GM12801 (cell line): ENCODE data around the gene GJB4.

Source experiments
- TF ChIP-seq, protein P1 (sequence below): IDR thresholded peaks from one replicate; pipeline ENCODE4 v1.5.1; 2011; ENCODE audit warnings: control low read depth; ENCODE audit not compliant: insufficient read length; ENCODE audit errors: extremely low read depth

The GJB4 gene

DNA sequence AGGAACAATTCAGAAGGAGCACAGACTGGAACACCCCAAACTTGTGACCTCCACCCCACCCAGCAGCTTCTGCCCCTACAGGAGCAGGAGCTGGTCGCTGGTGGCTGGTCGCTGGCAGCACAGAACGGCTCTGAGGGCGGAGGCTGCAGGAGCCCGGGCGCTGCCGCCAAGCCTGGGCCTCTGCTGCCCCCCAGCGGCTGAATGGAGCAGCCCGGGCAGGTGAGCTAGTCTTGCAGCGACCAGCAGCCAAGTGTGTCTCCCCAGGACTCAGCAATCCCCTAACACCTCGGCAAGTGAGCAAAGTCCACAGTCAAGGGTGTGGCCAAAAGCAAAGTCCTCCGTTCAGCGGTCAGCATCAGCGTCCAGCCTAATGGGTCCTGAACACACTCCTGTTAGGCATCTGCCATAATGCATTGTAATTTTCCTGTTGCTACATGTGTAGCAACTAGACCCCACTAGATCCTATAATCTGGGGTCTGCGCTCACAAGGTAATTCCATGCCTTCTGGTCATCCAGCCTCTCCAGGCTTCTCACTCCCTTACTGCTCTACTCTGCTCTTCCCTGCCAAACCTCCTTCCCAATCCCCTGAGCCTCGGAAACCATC is 16.8 kb upstream of the GJB4 start:
- TF ChIP-seq, protein P1, sequence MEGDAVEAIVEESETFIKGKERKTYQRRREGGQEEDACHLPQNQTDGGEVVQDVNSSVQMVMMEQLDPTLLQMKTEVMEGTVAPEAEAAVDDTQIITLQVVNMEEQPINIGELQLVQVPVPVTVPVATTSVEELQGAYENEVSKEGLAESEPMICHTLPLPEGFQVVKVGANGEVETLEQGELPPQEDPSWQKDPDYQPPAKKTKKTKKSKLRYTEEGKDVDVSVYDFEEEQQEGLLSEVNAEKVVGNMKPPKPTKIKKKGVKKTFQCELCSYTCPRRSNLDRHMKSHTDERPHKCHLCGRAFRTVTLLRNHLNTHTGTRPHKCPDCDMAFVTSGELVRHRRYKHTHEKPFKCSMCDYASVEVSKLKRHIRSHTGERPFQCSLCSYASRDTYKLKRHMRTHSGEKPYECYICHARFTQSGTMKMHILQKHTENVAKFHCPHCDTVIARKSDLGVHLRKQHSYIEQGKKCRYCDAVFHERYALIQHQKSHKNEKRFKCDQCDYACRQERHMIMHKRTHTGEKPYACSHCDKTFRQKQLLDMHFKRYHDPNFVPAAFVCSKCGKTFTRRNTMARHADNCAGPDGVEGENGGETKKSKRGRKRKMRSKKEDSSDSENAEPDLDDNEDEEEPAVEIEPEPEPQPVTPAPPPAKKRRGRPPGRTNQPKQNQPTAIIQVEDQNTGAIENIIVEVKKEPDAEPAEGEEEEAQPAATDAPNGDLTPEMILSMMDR: no peak

DNA sequence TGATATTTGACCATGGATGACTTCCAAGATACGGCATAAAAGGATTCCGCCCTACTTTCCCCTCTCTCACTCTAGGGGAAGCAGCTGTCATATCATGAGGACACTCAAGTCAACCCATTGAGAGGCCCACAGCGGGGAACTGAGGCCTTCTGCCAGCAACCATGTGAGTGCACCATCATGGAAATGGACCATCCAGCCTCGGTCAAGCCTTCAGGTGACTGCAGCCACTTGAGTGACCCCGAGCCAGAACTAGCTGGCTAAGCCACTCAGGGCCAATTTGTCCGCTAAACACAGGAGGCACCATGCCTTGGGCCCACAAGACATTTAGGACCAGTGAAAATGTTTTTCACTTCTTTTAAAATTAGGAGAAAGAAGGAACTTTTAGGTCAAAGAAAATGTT is 15.8 kb upstream of the GJB4 start:
- TF ChIP-seq, protein P1: no peak

DNA sequence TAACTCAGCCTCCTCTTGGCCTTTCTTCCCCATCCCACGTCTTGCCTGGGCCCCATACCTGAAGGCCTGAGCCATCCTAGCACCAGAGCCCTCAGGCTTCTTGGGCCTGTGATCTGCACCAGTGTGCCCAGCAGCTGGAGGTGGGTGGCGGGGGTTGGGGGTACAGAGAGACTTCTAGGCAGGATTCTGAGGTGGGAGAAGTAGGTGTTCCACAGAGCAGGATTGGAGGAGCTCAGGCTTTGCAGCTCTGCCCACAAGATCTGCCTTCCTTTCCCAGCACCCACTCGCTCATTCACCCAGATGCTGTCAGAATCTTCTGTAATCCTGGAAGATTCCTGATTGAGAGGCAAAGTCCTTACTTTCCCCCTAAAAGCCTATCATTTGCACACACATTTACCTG is 14.7 kb upstream of the GJB4 start:
- TF ChIP-seq, protein P1: no peak

DNA sequence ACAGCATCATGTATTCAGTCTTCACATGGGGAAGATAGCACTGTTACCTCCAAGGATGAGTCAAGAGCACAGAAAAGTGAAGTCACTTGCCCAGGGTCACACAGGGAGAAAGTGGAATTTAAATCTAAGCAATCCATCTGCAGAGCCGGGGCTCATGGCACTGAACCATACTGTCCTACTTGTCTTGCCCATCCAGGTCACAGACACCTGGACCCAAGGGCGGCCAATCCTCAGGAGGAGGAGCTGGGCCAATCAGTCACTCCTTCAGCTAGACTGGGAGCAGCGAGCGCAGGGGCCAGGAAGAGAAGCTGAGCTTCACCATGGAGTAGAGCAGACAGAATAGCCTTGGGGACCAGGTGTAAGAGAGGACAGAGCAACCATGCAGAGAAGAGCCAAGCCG is 13.9 kb upstream of the GJB4 start:
- TF ChIP-seq, protein P1: no peak

DNA sequence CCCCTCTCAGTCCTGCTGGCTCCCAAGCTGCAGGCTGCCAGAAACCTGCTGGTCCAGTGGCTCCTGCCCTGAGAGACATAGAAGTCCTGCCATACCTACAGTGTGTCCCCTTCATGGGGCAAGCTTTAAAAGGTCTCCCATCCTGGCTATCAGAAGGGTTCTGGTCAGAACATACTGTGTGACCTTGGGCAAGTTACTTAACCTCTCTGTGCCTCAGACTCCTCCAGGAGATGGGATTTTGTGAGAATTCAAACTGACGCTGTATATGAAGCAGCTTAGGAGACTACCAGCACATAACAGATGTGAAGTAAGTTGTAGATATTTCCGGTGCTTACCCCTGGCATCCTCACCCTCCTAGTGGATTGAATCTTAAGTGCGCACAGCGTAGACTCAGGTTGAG is 13.4 kb upstream of the GJB4 start:
- TF ChIP-seq, protein P1: no peak

DNA sequence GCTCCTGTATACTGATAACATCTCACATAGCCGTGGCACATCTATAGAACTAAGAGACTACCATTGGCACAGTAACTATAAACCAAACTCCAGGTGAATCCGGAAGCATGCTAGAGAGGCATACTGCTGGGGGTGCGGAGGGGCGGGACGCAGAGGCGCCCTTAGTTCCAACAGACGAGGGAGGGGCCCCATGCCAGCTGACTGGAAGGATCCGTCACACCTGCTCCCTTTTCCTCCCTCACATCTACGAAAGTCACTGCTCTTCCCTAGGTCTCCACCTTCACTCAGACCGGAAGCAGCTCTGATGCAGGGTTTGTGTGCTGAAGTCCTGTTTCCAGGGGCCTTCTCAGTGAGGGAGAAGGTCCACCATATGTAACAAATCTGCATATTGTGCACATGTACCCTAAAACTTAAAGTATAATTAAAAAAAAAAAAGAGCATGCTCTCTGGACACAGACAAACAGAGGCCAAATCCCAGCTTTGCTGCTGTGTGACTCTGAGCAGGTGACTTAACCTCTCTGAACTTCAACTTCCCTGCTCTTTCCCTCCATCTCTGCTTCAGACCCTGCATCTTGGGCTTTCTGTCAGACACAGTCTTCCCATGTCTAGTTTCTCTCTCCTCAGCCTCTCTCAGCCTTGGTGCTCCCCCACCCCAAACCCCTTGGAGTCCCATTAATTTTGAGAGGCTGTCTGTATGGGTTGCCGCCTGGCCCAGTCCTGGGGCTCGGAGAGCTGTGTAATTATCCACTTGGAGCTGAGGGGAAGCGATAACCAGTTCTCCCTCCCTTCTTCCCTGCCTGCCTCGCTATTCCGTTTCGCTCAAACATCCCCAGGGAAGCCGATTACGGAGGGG is 12.5 kb upstream of the GJB4 start:
- TF ChIP-seq, protein P1: no peak

DNA sequence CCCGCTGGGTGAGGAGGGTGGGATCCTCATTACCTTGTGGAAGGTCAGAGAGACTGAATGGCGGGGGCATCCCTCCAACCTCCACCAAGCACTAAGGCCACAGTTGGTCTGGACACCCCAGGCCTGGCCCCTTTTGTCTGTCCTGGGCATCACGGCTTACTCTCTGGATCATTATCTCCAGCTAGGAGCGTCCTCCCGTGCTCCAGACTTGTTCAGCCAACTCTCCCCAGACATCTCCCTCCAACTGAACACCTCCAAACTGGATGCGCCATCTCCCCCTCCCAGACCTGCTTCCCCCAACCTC is 11.9 kb upstream of the GJB4 start:
- TF ChIP-seq, protein P1: no peak
